ENCODE measurements around the gene SGCE.

- TF ChIP-seq CTCF (IDR thresholded peaks at IDR 0.05) (no peak), ZFX (IDR thresholded peaks at IDR 0.05; ENCODE audit: borderline replicate concordance) (no peak)
Observed at GRCh38 chr7:94658826-94659225, 2.9 kb upstream of the SGCE start.

Measured in 22Rv1 (cell line).